GM12801 (cell line): Measurements from ENCODE around the gene NPY5R.

ENCODE experiments used
- TF ChIP-seq, protein P1 (sequence below): IDR thresholded peaks from one replicate; pipeline ENCODE4 v1.5.1; 2011; ENCODE audit warnings: control low read depth; ENCODE audit not compliant: insufficient read length; ENCODE audit errors: extremely low read depth

The NPY5R gene

DNA sequence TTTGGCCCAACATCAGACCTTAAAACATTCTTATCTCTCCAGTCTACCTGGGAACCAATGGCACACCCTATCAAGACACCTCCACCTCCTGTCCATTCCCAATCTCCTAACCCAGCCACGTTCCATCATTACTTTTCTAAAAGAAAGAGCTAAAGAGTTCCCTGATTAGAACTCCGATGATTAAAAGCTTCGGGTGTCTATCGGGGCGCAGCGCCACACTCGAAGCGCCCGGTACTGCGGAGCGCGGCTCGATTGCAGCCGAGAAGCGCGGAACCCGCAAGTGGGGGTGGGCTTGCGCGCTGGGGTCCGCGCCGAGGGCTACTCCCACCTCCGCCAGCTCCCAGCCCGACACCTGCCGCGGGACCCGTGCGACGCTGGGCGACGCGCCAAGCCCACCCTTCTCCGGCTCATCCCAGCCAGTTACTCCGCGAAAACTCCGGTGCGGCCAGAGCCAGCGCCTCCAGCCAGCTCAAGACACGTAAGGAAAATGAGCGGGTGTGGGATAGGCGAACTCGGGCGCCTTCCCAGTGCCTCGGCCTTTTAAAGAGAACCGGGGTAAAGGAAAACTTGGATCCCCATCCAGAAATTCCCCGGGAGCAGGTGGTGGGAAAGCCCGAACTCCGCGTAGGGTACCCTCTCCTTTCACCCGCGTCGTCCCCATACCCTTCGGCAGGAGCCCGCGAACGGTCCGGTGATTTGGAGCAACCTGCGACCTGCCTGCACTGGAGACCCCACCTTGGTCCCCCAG lies 11.9 kb upstream of the NPY5R start:
- TF ChIP-seq, protein P1, sequence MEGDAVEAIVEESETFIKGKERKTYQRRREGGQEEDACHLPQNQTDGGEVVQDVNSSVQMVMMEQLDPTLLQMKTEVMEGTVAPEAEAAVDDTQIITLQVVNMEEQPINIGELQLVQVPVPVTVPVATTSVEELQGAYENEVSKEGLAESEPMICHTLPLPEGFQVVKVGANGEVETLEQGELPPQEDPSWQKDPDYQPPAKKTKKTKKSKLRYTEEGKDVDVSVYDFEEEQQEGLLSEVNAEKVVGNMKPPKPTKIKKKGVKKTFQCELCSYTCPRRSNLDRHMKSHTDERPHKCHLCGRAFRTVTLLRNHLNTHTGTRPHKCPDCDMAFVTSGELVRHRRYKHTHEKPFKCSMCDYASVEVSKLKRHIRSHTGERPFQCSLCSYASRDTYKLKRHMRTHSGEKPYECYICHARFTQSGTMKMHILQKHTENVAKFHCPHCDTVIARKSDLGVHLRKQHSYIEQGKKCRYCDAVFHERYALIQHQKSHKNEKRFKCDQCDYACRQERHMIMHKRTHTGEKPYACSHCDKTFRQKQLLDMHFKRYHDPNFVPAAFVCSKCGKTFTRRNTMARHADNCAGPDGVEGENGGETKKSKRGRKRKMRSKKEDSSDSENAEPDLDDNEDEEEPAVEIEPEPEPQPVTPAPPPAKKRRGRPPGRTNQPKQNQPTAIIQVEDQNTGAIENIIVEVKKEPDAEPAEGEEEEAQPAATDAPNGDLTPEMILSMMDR, result no peak

DNA sequence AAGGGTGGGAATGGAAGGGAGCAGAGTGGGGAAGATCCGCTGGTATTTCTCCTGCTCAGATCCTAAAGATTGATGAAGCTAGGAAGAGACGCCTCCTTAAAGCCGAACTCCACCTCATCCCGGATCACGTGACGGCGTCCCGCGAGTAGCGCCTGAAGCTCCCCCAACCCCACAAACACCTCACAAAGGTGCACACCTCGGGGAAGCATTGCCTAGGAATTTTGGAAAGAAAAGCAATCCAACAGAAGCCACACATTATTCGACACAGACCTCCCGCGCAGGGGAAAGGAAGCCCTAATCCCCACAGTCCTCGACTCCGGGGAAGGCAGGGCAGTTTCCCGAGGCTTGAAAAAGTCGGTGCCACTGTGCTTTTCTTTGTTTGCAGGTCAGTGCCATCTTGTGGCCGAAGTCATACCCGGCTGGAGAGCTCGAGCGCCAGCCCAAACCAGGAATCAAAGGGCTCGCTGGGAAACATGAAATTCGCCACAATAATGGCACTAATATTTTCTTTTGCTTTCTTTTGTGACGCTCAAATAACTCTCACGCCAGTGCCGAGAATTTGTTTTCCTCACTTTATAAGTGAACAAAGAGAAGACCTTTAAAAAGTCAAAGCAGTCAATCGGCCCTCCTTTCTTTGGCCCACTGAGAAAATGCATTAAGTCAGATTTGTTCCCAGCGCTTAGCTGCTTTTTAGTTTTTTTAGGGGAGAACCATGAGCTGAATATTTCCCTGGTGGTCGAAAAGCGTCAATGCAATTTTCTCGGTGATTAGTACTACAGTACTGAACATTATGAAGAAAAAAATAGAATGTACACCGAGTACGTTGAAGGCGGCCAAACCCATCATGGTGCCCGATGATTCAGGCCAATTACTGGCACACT lies 10.9 kb upstream of the NPY5R start, which contains the start of gene NPY1R:
Gene NPY1R, minus strand, starts transcription at position 71 of the 881 bp plus-strand sequence. CDS start 6,042 bp downstream, outside the sequence.
- TF ChIP-seq, protein P1, result no peak

DNA sequence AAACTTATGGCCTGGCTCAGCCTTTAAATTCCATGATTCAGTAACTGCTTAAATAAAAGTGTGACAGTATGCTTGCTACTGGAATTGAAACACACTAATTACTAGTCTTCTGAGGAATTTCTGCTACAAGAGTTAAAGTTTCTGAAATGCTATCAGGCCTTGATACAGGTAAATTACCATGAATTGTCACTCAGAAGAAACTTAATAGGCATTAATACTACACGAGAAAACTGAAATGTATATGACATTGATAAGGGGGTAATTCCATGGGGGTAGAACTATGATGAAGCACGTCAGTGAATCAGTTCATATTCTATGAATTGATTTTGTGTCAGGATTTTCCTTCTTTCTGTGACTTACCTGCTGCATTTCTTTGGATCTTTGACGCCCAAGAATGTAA lies 8.3 kb upstream of the NPY5R start:
- TF ChIP-seq, protein P1, result no peak

DNA sequence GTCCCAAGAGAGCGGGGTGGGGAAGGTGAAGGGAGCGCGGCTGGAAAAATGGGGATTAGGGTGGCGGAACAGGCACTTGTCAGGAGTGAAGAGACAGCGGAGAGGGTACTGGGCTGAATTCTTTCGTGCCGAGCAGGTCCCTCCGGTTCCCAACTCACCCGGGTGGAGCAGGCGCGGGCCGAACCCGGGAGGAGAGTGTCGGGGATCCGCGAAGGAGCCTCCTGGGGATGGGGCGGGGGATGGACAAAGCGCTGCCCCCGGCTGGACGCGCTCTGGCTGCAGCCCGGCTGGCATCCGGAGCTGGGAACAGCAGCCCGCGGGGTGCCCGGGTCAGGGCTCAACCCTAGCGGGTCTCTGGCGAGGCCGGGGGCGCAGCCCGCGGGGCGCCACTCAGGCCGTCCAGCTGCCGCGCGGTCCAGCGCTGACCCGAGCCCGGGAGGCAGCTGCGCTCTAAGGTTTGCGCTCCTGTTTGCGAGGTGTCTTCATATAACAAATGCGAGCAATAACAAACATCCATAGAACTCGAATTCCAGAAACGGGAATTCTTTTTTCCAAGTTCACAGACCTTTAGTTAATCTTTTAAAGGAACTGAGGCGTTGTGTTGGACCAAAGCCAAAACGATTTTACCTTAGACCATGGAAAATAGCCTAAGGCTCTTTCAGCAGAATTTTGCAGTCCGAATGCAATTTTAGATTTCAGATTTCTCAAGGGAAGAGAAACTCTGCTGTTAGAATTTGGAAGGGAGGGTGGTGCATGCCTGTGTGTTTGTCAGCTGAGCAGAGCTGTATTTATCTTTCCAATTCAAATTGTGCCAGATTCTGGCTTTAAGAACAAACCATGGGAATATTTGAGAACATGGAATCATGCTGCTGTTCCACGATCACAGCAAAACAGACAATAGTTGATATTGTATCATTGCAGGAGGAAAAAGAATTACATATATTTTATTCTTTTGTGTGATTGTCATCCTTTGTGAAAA lies 744 bp downstream of the NPY5R start:
- TF ChIP-seq, protein P1, result no peak

DNA sequence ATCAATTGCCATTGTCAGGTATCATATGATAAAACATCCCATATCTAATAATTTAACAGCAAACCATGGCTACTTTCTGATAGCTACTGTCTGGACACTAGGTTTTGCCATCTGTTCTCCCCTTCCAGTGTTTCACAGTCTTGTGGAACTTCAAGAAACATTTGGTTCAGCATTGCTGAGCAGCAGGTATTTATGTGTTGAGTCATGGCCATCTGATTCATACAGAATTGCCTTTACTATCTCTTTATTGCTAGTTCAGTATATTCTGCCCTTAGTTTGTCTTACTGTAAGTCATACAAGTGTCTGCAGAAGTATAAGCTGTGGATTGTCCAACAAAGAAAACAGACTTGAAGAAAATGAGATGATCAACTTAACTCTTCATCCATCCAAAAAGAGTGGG lies 7.0 kb downstream of the NPY5R start:
- TF ChIP-seq, protein P1, result no peak

DNA sequence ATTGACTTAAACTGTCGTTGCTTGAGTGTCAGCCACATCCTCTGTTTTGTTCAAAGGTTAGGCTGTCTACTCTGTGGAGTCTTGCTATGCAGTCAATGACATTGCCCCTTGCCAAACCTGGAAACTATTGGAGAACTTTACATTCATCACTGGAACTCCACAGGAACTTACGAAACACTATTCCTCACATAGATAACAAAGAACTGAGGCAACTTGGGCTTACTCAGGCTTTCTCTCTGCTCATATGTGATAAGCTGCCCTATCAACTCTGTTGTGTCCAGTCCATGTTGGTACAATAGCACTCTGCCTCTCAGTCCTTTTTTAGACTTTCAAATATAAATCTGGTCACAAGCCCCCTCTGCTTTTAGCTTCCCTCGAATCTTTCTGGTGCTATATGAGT lies 9.4 kb downstream of the NPY5R start:
- TF ChIP-seq, protein P1, result no peak
